K562 (cell line): Measurements from ENCODE around the gene ZNF727.

Experiments
- EGR1 ChIP-seq: fragments of 450-650 bp; conservative IDR thresholded peaks from 2 replicates; pipeline ENCODE4 v1.6.1; 2017; ENCODE audit warnings: mild to moderate bottlenecking
- ETV6 ChIP-seq, 3 experiments: fragments of 150-350 bp in 1 of 3; sonication (generic) in 1 of 3; formaldehyde crosslinking in 1 of 3; IDR thresholded peaks; 2 replicates each; pipeline versions ENCODE4 v1.6.1 to v1.8.0; 2014 to 2022; ENCODE audit warnings: borderline replicate concordance in 2 of 3, low read depth in 2 of 3, antibody characterized with exemption in 1 of 3, low read length in 1 of 3, mild to moderate bottlenecking in 1 of 3, missing genetic modification reagents in 1 of 3
- JUN ChIP-seq, 2 experiments: sonication (generic) in 1 of 2; formaldehyde crosslinking in 1 of 2; IDR thresholded peaks; 2 replicates each; pipeline versions ENCODE4 v1.6.1 to v1.8.0; 2012 to 2022; ENCODE audit warnings: borderline replicate concordance in 2 of 2, mild to moderate bottlenecking in 2 of 2, improper control_type of control experiment in 1 of 2, low read depth in 1 of 2, low read length in 1 of 2, missing genetic modification reagents in 1 of 2
- JUND ChIP-seq, 2 experiments: IDR thresholded peaks; 2 replicates in 1 of 2; 3 replicates in 1 of 2; pipeline ENCODE4 v1.6.1; 2011; ENCODE audit warnings: borderline replicate concordance in 2 of 2, low read depth in 2 of 2, low read length in 2 of 2, improper control_type of control experiment in 1 of 2, missing biosample characterization in 1 of 2, missing genetic modification characterization in 1 of 2, missing genetic modification reagents in 1 of 2
- MAFG ChIP-seq: fragments of 450-650 bp; conservative IDR thresholded peaks from 2 replicates; pipeline ENCODE4 v1.6.1; 2016; ENCODE audit warnings: missing genetic modification characterization, missing compliant biosample characterization
- MXI1 ChIP-seq: IDR thresholded peaks from 2 replicates; pipeline ENCODE4 v1.6.1; 2011; ENCODE audit warnings: low read depth, mild to moderate bottlenecking, improper control_type of control experiment, low read length
- NR2F6 ChIP-seq: fragments of 450-650 bp; formaldehyde crosslinking; IDR thresholded peaks from 2 replicates; pipeline ENCODE4 v1.4.0; 2020; ENCODE audit warnings: mild to moderate bottlenecking
- POLR2A ChIP-seq: fragments of 450-650 bp; conservative IDR thresholded peaks from 2 replicates; pipeline ENCODE4 v1.6.1; 2016
- ZNF24 ChIP-seq: fragments of 450-650 bp; IDR thresholded peaks from 2 replicates; pipeline ENCODE4 v1.6.1; 2016

- TF ChIP-seq JUN (IDR thresholded peaks at IDR 0.05; ENCODE audit: borderline replicate concordance, low read depth, low read length) (no peak), JUN (CRISPR knock-in tag; IDR thresholded peaks at IDR 0.05; ENCODE audit: borderline replicate concordance) (no peak), NR2F6 (CRISPR knock-in tag) (no peak), EGR1 (no peak), POLR2A (no peak), MXI1 (no peak), MAFG (tag) (no peak), ZNF24 (no peak), ETV6 (IDR thresholded peaks at IDR 0.05; ENCODE audit: borderline replicate concordance in 1 of 2, low read depth in 2 of 2, low read length in 1 of 2) (no peak), ETV6 (CRISPR knock-in tag; IDR thresholded peaks at IDR 0.05; ENCODE audit: borderline replicate concordance) (no peak), JUND (IDR thresholded peaks at IDR 0.05; ENCODE audit: borderline replicate concordance, low read depth, low read length) (no peak), JUND (tag; IDR thresholded peaks at IDR 0.05; ENCODE audit: borderline replicate concordance, low read depth, low read length) (no peak)
Measured at GRCh38 chr7:64035388-64035787, 9.8 kb upstream of the ZNF727 start.
